Measurements from ENCODE around the gene NT5E.
"Not testable (repeated sequence)": the region's sequence is repeated elsewhere in the genome, so short reads cannot be mapped to it uniquely, and the experiment has no call there.

Gene NT5E

GRCh38 chr6:85494547-85495536 is 45.0 kb downstream of the NT5E start:
- DNase-seq, result no peak

- DNase-seq, result no peak
These were observed 46.2 kb downstream of the NT5E start for GRCh38 chr6:85496009-85496579.

- DNase-seq, result no peak
These were observed 47.0 kb downstream of the NT5E start for GRCh38 chr6:85496856-85497255.

- peak; percentile 47 for DNase-seq
These were observed 48.8 kb downstream of the NT5E start for GRCh38 chr6:85498596-85499258.

- DNase-seq, result no peak
These were observed 56.7 kb downstream of the NT5E start for GRCh38 chr6:85506441-85507093.

- DNase-seq, result no peak
These were observed 66.3 kb downstream of the NT5E start for GRCh38 chr6:85516168-85516567.

GRCh38 chr6:85524281-85524680 is 74.4 kb downstream of the NT5E start:
- not testable (repeated sequence) for DNase-seq

- peak; percentile 54 for DNase-seq
These were observed 87.2 kb downstream of the NT5E start for GRCh38 chr6:85537055-85537494.

- no peak for DNase-seq
These were observed 94.9 kb downstream of the NT5E start for GRCh38 chr6:85544776-85545175.

All from hematopoietic multipotent progenitor cell treated with erythropoietin and hydrocortisone succinate and interleukin-3 and kit ligand, for 6 days (in vitro differentiated cells).